Endometrium (tissue), 2 donors: ENCODE measurements around the gene IVL.

Source experiments
- FAIRE-seq: peaks from 2 replicates; lab custom pipeline; 2012; peaks lifted over from hg19 to GRCh38; lab: Jason Lieb, UNC
- donor health status: control.
- donor health status: control.

The IVL gene

GRCh38 chr1:152946651-152947256 lies 38.4 kb downstream of the IVL start, which contains the start of gene SPRR5:
TSS of gene SPRR5 (plus strand) at chr1:152947206. CDS start at chr1:152948555, 1,349 bp downstream.
- FAIRE-seq: no peak

GRCh38 chr1:152951711-152952110 lies 43.4 kb downstream of the IVL start:
- FAIRE-seq: no peak

DNA sequence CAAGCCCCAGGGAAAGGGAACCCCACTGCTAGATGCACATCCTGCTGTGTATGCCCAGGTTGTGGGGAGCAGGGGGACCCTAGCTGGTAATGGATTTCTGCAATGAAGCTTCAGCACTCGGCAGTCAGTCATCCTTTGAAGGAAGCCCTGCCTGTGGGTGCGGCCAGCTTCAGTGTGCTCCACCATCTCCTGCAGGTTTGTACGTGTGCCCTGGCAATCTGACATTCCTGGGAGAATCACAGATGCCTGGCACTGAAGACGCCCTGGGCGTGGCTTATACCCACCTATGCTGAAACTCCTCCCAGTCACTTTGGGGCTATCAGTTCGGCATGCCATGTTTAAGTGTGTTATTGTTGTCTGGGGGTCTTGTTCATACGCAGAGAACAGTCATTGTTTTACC lies 45.4 kb downstream of the IVL start:
- FAIRE-seq: no peak

- no peak for FAIRE-seq
Measured at GRCh38 chr1:152954436-152954835, 46.1 kb downstream of the IVL start.

- FAIRE-seq: no peak
Measured at GRCh38 chr1:152957561-152957960, 49.2 kb downstream of the IVL start.

DNA sequence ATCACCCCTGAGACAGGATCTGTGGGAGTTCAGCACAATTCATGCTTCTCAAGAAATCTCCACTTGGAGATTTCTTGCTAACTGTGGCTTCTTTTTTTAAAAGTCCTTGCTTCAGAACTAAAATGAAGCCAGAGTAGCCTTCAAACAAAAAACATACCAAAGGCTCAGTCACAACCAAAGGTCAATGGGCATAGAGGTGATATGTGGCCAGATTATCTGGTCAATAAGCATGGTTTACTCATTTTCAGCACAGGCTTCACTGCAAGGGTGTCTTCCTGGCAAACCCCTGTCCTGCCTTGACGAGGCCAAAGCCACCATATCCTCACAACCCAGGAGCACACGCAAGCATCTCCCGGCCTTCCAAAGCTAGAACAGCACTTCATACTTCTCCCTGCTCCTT lies 50.9 kb downstream of the IVL start:
- FAIRE-seq: no peak

- no peak for FAIRE-seq
Measured at GRCh38 chr1:152959801-152960451, 51.6 kb downstream of the IVL start.

DNA sequence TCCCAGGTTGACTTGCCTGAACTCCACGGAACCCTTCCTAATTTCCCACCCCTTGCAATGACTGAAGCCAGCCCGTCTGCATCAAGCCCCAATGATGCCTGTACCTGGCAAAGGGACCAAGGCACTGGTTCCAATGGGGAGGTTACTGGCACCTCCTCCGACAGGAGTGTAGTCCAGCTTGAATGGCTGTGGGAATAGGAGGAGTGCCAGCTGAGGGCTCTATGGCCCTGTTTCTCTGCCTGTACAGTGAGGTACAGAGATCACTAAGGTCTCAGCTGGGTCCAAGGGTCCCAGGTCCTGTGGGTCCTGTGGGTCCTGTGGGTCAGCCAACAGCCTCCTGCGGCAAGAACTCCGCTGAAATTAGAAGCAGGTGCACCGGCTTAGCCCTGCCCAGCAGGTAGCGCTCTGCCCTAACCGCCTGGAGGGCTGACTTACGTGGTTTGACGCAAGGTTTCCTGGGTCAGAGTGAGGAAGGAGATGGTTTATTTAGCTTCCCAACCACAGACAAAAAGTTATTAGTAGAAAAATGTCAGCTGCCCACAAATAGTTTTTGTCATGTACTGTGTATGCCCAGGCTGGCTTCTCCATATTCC lies 52.2 kb downstream of the IVL start:
- no peak for FAIRE-seq
